GM23248 (cell line): ENCODE measurements around the gene RPL5.

Experiments used
- EZH2 ChIP-seq: fragments of 200-600 bp; sonication (generic); IDR thresholded peaks from 2 replicates; pipeline ENCODE4 v1.6.1; 2018; ENCODE audit warnings: antibody characterized with exemption, mild to moderate bottlenecking; ENCODE audit not compliant: insufficient read depth, poor library complexity, severe bottlenecking
- EZH2phosphoT487 ChIP-seq: fragments of 200-600 bp; sonication (generic); IDR thresholded peaks from 2 replicates; pipeline ENCODE4 v1.6.1; 2018; ENCODE audit warnings: antibody characterized with exemption, moderate library complexity, mild to moderate bottlenecking, low read depth; ENCODE audit not compliant: insufficient read depth

DNA sequence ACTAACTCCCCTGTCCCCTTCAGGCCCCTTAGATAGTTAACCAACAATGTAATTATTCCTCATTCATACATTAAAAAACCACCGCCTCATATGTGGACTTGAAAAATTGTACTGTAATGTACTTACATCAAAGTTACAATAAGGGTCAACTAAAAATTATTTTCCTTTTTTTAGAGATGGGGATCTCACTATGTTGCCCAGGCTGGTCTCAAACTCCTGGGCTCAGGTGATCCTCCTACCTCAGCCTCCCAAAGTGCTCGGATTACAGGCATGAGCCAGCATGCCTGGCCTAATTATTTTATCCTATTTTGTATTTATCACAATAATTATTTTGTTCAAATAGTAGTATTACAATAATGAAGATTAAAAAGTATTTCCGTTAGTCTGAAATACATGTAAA lies 12.6 kb downstream of the RPL5 start:
- TF ChIP-seq EZH2 (no peak), EZH2phosphoT487 (no peak)
